ENCODE results near the gene RTN4RL2.

Gene RTN4RL2

GRCh38 chr11:57515332-57516060 is 55.2 kb downstream of the RTN4RL2 start, which contains the start of gene SLC43A1:
Gene SLC43A1 (minus strand): TSS chr11:57515702. CDS start chr11:57514111, 1,591 bp downstream.
- TF ChIP-seq GATA1 (IDR thresholded peaks at IDR 0.05; ENCODE audit: low read depth, low read length): no peak
- TF ChIP-seq POLR2A (IDR thresholded peaks at IDR 0.05; ENCODE audit: low read length): peak; percentile 67
- DNase-seq: peak; percentile 73 to 78

GRCh38 chr11:57516061-57516443 is 55.7 kb downstream of the RTN4RL2 start:
- DNase-seq: no peak
- TF ChIP-seq POLR2A (IDR thresholded peaks at IDR 0.05; ENCODE audit: low read length) (no peak), GATA1 (IDR thresholded peaks at IDR 0.05; ENCODE audit: low read depth, low read length) (no peak)

DNA sequence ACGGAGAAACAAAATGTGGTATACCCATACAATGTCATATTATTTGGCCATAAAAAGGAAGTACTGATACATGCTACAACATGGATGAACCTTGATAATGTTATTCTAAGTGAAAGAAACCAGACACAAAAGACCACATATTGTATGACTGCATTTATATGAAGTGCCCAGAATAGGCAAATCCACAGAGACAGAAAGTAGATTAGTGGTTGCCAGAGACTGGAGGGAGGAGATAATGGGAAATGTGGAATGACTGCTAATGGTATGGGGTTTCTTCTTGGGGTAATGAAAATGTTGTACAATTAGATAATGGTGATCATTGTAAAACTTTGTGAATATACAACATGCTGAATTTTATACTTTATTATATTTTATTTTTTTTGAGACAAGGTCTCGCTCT is 60.8 kb downstream of the RTN4RL2 start:
- TF ChIP-seq POLR2A (IDR thresholded peaks at IDR 0.05; ENCODE audit: low read length) (no peak), GATA1 (IDR thresholded peaks at IDR 0.05; ENCODE audit: low read depth, low read length) (no peak)
- DNase-seq: peak in 1 of 2 experiments; percentile 37

DNA sequence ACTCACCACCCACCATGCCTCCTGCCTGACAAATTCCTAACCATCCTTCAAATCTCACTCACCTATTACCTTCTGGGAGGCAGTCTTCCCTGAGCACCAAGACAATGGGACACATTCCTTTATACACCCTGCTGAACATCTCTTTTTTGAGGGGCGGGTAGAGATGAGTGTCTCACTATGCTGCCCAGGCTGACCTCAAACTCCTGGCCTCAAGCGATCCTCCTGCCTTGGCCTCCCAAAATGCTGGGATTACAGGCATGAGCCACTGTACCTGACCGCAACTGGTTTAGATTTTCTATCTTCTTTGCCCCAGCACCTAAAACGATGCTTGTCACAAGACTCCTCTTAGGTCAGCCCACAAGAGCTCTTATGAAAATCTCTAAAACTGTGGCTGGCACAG is 63.1 kb downstream of the RTN4RL2 start:
- no peak for TF ChIP-seq GATA1 (IDR thresholded peaks at IDR 0.05; ENCODE audit: low read depth, low read length)
- DNase-seq: no peak
